Measurements from ENCODE around the gene TAF15.

GRCh38 chr17:35817196-35817595 is 7.9 kb downstream of the TAF15 start:
- TF ChIP-seq POLR2A (IDR thresholded peaks at IDR 0.05; ENCODE audit: low read depth, low read length) (no peak), TAF1 (IDR thresholded peaks at IDR 0.05; ENCODE audit: low read depth, low read length) (no peak), POLR2AphosphoS5 (IDR thresholded peaks at IDR 0.05; ENCODE audit: low read depth, low read length) (no peak), PAX5 (IDR thresholded peaks at IDR 0.05; ENCODE audit: insufficient read depth, low read length, severe bottlenecking) (no peak), POU2F2 (IDR thresholded peaks at IDR 0.05; ENCODE audit: low read depth, low read length) (no peak), SPI1 (IDR thresholded peaks at IDR 0.05; ENCODE audit: low read depth, low read length) (no peak)

All from GM12891 (cell line).